Measurements from ENCODE around the gene GMFB.

The GMFB gene

DNA sequence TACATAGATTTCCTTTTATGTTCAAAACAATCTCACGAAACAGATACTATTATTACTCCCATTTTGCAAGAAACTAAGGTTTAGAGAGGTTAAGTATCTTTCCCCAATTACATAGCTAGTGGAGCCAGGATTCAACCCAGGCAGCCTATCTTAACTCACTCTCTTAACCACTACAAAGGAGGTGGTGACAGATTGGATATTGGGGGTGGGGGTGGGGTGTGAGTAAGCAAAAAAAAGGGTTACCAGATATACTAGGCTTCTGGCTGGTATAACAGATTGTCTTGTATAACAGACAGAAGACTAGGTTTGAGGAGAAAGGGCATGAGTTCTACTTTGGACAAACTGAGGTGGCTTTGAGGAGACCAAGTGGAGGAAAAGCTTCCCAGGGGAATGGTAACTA, 2.1 kb downstream of the GMFB start:
- no peak for DNase-seq
- Histone ChIP-seq H3K36me3 (peaks cover 20% of the 10 kb centered on the region), H3K4me3 (ENCODE audit: low read depth, low read length) (no peak overlapping the region), H3K27me3 (ENCODE audit: insufficient read depth, low read depth, severe bottlenecking) (no peaks in the 10 kb centered on the region), H3K9me3 (ENCODE audit: severe bottlenecking) (no peaks in the 10 kb centered on the region), H3K27ac (no peak overlapping the region)
- no peak for TF ChIP-seq CTCF (IDR thresholded peaks at IDR 0.05; ENCODE audit: low read depth, low read length)

- H3K27me3 ChIP-seq (ENCODE audit: insufficient read depth, low read depth, severe bottlenecking) = no peaks in the 10 kb centered on the region
- H3K36me3 ChIP-seq = peaks cover 28% of the 10 kb centered on the region
- no peak for DNase-seq
- H3K9me3 ChIP-seq (ENCODE audit: severe bottlenecking) = no peaks in the 10 kb centered on the region
- TF ChIP-seq CTCF (IDR thresholded peaks at IDR 0.05; ENCODE audit: low read depth, low read length) = no peak
- H3K4me3 ChIP-seq (ENCODE audit: low read depth, low read length) = no peak overlapping the region
- no peak overlapping the region for H3K27ac ChIP-seq
Observed at GRCh38 chr14:54483846-54484245, 4.9 kb downstream of the GMFB start.

DNA sequence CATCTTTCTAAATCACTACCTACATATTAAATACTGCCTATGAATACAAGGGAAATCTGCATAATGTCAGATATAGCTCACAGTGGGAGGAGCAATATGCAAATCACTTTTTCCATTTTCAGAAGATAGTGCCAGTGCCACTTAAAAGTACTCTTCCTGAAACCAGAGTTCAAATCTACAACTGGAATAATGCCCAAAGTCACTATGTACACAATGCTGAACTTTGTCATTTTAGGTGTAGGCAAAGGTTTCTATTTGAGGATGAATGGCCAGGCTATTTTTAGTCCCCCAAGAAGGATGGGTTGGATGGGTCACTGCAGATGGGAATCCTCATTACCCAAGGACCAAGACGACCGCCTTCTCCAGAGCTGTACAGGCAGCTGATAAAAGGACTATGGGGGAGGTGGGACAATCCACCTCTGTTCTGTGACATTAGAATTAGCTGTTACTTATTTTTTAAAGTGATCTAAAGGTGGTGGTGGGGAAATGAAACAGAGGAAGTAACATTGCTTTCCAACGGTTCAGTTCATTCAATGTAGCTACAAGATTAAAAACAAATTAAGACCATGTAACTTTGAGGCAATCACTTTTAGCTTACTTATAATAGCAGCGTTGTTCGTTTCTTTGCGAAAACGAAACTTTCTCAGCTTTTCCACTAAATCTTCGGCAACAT, 5.6 kb downstream of the GMFB start:
- TF ChIP-seq CTCF (IDR thresholded peaks at IDR 0.05; ENCODE audit: low read depth, low read length) = no peak
- Histone ChIP-seq H3K4me3 (ENCODE audit: low read depth, low read length) (no peak overlapping the region), H3K27ac (no peak overlapping the region), H3K36me3 (peaks cover 28% of the 10 kb centered on the region), H3K9me3 (ENCODE audit: severe bottlenecking) (no peaks in the 10 kb centered on the region), H3K27me3 (ENCODE audit: insufficient read depth, low read depth, severe bottlenecking) (no peaks in the 10 kb centered on the region)
- DNase-seq = no peak

GRCh38 chr14:54481695-54482094, 7.1 kb downstream of the GMFB start:
- Histone ChIP-seq H3K27ac (no peak overlapping the region), H3K36me3 (peaks cover 32% of the 10 kb centered on the region), H3K27me3 (ENCODE audit: insufficient read depth, low read depth, severe bottlenecking) (no peaks in the 10 kb centered on the region), H3K4me3 (ENCODE audit: low read depth, low read length) (no peak overlapping the region), H3K9me3 (ENCODE audit: severe bottlenecking) (no peaks in the 10 kb centered on the region)
- TF ChIP-seq CTCF (IDR thresholded peaks at IDR 0.05; ENCODE audit: low read depth, low read length) = no peak
- no peak for DNase-seq

DNA sequence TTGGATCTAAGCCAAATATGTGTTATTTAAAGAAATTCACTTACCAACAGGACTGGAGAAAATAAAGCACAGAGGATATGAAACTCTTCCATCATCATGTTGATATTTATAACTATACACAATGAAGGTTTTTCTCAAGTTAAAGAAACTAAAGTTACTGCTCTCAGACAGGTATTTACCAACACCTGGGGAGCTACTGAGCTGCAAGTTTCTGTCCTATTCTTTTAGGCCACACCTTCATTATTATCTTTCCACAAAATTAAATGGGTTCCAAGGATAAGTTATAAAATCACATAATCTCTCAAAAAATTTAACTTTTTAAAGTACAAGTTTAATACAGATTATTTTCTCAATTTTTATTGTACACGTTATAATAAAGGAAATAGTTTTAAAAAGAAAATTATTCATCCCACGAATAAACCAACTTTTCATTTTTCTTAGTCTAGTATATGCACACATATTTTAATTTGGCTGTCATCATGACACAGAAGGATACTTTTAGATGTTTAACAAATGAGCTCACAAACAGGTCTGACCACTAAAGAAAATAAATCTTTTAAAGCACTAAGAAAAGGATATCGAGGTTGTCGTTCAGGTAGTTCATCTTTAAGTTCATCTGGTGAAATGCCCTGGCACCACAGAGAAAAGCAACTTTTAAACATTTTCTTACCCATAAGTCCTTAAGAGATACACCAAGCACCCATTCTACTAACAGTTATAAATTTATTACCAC, 7.8 kb downstream of the GMFB start:
- Histone ChIP-seq H3K27me3 (ENCODE audit: insufficient read depth, low read depth, severe bottlenecking) (no peaks in the 10 kb centered on the region), H3K9me3 (ENCODE audit: severe bottlenecking) (no peaks in the 10 kb centered on the region), H3K4me3 (ENCODE audit: low read depth, low read length) (no peak overlapping the region), H3K36me3 (peaks cover 30% of the 10 kb centered on the region), H3K27ac (no peak overlapping the region)
- no peak for TF ChIP-seq CTCF (IDR thresholded peaks at IDR 0.05; ENCODE audit: low read depth, low read length)
- no peak for DNase-seq
